GM04504 (cell line): ENCODE data around the gene NTRK2.

Experiments used
- DNase-seq: peaks from one replicate; pipeline ENCODE4 v3.0.0-alpha.2; 2012; ENCODE audit warnings: low read depth

The NTRK2 gene

GRCh38 chr9:84819491-84819991 is 150.0 kb downstream of the NTRK2 start:
- no peak for DNase-seq

GRCh38 chr9:84821431-84821830 is 151.9 kb downstream of the NTRK2 start:
- DNase-seq: no peak

GRCh38 chr9:84822589-84823233 is 153.2 kb downstream of the NTRK2 start:
- DNase-seq: no peak

GRCh38 chr9:84823421-84824271 is 154.1 kb downstream of the NTRK2 start:
- no peak for DNase-seq

GRCh38 chr9:84827216-84827765 is 157.8 kb downstream of the NTRK2 start:
- no peak for DNase-seq

- DNase-seq: no peak
These were observed 158.5 kb downstream of the NTRK2 start for GRCh38 chr9:84828046-84828445.

GRCh38 chr9:84829471-84829870 is 159.9 kb downstream of the NTRK2 start:
- DNase-seq: no peak

GRCh38 chr9:84829997-84830696 is 160.6 kb downstream of the NTRK2 start:
- no peak for DNase-seq

GRCh38 chr9:84831377-84831776 is 161.8 kb downstream of the NTRK2 start:
- DNase-seq: no peak

GRCh38 chr9:84832453-84832852 is 162.9 kb downstream of the NTRK2 start:
- no peak for DNase-seq

- DNase-seq: no peak
These were observed 164.9 kb downstream of the NTRK2 start for GRCh38 chr9:84834426-84834825.

GRCh38 chr9:84835745-84836144 is 166.2 kb downstream of the NTRK2 start:
- DNase-seq: no peak

- DNase-seq: no peak
These were observed 169.3 kb downstream of the NTRK2 start for GRCh38 chr9:84838879-84839278.

- DNase-seq: peak; percentile 53
These were observed 170.0 kb downstream of the NTRK2 start for GRCh38 chr9:84839541-84839940.

- DNase-seq: no peak
These were observed 172.4 kb downstream of the NTRK2 start for GRCh38 chr9:84841931-84842330.

- no peak for DNase-seq
These were observed 173.8 kb downstream of the NTRK2 start for GRCh38 chr9:84843175-84843824.

- no peak for DNase-seq
These were observed 176.7 kb downstream of the NTRK2 start for GRCh38 chr9:84845956-84846900.

- no peak for DNase-seq
These were observed 177.4 kb downstream of the NTRK2 start for GRCh38 chr9:84846906-84847305.

GRCh38 chr9:84849049-84849448 is 179.5 kb downstream of the NTRK2 start:
- DNase-seq: no peak

GRCh38 chr9:84850830-84851392 is 181.4 kb downstream of the NTRK2 start:
- DNase-seq: no peak
